ENCODE data around the gene TRIM27.
A peak's percentile ranks its signal among the peaks of the same experiment; 100 is the strongest.
"Not testable (repeated sequence)": the region's sequence is repeated elsewhere in the genome, so short reads cannot be mapped to it uniquely, and the experiment has no call there.

The TRIM27 gene

GRCh38 chr6:28923318-28924102 is at the start of gene TRIM27:
TSS of gene TRIM27 (minus strand) at chr6:28923985. CDS start at chr6:28923632, 353 bp downstream.
- peak; percentile 93 for DNase-seq

DNA sequence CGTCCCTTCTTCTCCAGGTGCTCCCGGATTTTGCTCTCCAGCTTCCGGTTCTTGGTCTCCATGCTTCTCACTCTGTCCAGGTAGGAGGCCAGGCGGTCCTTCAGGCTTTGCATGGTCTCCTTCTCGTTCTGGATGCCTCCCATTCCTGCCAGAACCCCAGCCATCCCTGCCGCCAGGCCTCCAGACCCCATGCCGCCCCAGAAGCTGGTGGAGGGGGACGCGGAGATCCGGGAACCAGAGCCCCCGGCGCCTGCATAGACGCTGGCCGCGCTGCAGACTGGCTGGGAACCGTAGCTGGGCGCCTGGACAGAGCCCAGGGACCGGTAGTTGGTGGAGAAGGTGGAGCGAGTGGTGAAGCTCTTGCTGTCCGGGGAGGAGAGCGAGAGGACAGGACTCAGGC is 46.3 kb upstream of the TRIM27 start:
- not testable (repeated sequence) for DNase-seq

DNA sequence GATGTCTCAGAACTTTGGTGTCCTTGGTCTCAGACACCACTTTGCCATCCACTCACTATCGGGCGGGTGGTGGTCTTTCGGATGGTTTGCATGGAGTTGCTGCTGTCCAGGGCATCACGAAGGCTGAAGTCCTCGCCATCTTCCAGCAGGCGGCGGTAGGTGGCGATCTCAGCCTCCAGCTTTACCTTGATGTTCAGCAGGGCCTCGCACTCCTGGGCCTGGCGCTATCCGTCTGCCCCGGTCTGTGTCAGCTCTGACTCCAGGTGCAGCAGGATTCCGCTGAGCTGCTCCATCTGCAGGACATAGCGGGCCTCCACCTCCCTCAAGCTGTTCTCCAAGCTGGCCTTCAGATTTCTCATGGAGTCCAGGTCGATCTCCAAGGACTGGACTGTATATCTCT is 45.3 kb upstream of the TRIM27 start:
- no peak for DNase-seq

DNA sequence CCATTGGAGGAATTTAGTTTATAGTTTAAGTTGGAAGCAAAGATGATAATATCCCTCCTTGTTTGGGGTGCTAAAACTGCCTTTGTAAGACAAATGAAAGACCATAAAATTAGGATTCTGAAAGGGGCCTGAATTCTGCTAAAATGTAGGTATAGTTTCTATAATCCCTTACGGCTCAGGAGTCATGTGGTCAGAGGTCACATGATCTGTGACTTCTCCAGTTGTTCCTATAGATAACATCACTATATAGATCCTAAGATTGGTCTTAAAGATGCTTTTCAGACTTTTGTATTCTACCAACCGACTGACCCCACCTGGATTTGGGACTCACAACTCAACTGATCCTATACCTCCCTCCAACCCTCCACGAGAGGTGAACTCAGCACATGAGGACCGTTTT is 44.7 kb upstream of the TRIM27 start:
- DNase-seq, result no peak

- no peak for DNase-seq
Measured at GRCh38 chr6:28965706-28966105, 41.9 kb upstream of the TRIM27 start.

DNA sequence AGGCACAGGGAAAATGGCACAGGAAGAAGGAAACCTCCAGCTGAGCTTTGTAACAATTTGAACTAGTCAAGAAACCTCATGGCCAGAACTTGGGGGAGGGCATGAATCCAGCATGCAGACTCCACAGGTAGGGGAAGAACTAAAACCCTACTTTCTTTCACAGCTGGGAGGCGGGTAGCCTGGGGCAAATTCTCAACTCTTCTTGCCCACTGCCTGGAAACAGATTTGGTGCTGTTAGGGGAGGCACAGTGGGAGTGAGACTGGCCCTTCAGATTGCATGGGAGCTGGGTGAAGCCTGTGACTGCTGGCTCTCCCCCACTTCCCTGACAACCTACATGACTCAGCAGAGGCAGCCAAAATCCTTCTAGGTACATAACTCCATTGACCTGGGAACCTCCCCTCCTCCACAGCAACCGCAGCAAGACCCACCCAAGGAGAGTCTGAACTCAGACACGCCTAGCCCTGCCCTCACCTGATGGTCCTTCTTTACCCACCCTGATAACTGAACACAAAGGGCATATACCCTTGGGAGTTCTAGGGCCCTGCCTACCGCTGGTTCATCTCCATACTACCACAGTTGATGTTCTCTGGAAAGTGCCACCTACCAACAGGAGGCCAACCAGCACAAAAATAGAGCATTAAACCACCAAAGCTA is 37.2 kb upstream of the TRIM27 start:
- DNase-seq, result no peak

GRCh38 chr6:28958561-28959243 is 34.9 kb upstream of the TRIM27 start:
- DNase-seq, result not testable (repeated sequence)

DNA sequence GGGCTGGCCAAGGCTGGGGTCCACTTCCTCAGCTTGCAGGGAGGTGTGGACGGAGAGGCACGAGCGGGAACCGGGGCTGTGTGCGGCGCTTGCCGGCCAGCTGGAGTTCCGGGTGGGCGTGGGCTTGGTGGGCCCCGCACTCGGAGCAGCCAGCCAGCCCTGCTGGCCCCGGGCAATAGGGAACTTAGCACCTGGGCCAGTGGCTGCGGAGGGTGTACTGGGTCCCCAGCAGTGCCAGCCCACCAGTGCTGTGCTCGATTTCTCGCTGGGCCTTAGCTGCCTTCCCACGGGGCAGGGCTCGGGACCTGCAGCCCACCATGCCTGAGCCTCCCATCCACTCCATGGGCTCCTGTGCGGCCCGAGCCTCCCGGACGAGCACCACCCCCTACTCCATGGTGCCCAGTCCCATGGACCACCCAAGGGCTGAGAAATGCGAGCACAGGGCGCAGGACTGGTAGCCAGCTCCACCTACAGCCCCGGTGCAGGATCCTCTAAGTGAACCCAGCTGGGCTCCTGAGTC is 34.1 kb upstream of the TRIM27 start:
- not testable (repeated sequence) for DNase-seq

DNA sequence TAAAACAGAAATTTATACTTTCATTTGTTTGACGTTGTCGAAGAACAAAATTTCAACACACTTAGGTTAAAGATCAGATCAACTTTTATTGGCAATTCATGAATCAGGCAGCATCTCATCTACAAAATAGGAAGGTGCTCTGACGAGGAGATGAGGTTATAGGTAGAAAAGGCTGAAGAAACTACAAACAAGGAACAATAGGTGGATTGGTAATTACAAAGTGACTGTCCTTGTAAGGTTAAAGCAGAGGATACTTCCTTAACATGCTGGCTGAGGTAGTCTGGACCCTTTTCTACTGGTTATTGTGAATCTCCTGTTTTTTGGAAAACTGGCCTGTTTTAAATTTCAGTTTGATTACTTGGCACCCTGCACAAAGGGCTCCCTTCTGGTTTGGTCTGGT is 32.5 kb upstream of the TRIM27 start:
- DNase-seq, result no peak

- no peak for DNase-seq
Measured at GRCh38 chr6:28953585-28954258, 29.9 kb upstream of the TRIM27 start.

- peak; percentile 51 for DNase-seq
Measured at GRCh38 chr6:28953039-28953584, 29.3 kb upstream of the TRIM27 start.

DNA sequence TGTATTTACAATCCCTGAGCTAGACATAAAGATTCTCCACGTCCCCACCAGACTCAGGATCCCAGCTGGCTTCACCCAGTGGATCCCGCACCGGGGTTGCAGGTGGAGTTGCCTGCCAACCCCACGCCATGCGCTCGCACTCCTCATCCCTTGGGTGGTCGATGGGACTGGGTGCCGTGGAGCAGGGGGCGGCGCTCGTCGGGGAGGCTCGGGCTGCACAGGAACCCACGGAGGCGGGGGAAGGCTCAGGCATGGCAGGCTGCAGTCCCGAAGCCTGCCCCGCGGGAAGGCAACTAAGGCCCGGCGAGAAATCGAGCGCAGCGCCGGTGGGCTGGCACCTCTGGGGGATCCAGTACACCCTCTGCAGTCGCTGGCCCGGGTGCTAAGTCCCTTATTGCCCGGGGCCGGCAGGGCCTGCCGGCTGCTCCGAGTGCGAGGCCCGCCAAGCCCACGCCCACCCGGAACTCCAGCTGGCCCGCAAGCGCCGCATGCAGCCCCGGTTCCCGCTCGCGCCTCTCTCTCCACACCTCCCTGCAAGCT is 25.9 kb upstream of the TRIM27 start:
- DNase-seq, result not testable (repeated sequence)

GRCh38 chr6:28948782-28949486 is 25.1 kb upstream of the TRIM27 start:
- no peak for DNase-seq

DNA sequence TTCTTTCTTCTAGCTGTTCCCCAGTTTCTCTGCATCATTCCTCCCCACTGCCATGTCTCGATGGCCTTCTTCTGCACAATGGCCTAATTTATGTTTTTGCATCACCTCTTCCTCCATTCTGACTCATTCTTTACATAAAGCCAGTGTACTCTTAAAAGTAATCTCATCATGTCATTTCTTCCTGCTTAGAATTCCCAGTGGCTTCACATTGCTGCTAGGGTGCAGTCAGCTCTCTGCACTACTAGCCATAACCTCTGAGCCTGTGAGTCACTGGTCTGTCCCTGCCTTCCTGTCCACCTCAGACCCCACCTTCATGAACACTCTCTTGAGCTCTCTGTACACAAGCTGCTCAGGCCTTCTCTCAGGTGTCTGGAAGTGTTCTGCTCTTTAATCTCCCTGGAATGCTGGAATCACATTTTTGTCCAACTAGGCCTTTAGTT is 24.1 kb upstream of the TRIM27 start:
- no peak for DNase-seq

DNA sequence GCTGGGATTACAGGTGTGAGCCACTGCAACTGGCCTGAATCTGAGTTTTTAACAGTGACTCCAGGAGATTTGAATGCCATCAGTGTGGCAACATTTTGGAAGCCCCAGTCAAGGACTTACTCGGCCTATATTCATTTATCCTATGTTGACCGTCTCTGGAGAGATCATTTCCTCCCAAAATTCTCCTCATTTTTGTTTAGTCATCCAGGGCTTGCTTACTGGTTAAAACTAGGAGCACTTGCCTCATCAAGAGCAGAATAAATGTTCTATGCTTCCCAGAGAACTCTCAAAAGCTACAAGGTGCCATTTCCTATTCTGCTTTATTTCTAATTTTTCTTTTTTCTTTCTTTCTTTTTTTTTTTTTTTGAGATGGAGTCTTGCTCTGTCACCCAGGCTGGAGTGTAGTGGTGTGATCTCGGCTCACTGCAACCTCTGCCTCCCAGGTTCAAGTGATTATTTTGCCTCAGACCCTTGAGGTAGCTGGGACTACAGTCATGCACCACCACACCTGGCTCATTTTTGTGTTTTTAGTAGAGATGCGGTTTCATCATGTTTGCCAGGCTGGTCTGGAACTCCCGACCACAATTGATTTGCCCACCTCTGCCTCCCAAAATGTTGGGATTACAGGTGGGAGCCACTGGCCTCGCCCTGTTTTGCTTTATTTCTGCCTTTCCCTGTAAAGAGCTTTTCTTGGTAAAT is 23.4 kb upstream of the TRIM27 start:
- no peak for DNase-seq

GRCh38 chr6:28945349-28945748 is 21.6 kb upstream of the TRIM27 start:
- DNase-seq, result no peak

- peak; percentile 82 for DNase-seq
Measured at GRCh38 chr6:28944412-28944865, 20.7 kb upstream of the TRIM27 start.

DNA sequence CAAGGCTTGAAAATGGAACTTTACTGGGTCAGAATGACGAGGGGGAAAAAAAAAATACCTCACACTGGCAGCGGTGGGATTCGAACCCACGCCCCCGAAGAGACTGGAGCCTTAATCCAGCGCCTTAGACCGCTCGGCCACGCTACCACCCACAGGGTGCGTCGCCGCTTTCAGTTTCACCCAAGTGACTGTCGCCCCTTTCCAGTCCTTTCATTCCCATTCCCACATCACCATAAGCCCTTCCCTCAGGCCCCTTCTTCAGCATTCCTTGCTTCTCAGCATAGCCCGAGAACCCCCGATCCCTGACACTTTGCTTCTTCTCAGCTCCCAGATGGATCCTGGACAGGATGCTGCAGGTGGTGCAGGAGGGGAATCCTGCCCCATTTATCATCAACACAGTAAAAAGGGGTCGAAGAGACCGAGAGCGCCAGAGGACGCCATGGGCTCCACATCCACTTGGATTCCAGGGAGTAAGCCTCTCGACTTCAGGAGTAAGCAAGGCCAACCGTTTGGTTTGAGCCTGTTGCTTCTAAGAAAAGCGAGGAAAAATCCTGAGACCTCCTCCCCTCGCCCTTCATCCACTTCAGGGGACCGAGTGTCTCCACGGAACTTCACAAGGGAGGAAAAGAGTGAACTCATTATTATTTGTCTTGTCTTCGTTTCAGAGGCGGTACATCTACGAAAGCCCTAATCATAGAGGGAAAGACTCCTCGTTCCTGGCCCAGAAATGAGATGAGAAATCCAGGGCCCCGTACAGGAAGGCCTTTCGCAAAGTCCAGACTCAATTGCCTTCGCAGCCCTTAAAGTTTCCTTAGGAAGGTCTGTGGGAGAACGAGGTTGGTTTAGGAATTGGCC is 20.0 kb upstream of the TRIM27 start:
- peak; percentile 54 for DNase-seq

- no peak for DNase-seq
Measured at GRCh38 chr6:28943223-28943556, 19.4 kb upstream of the TRIM27 start.

Measured in midbrain (tissue), 1 donor.